C4-2B (cell line): ENCODE results near the gene GGPS1.

Experiments used
- CTCF ChIP-seq: fragments of 450-650 bp; conservative IDR thresholded peaks from 2 replicates; pipeline ENCODE4 v1.5.1; 2017; ENCODE audit warnings: mild to moderate bottlenecking
- ZFX ChIP-seq: fragments of 450-650 bp; IDR thresholded peaks from 2 replicates; pipeline ENCODE4 v1.6.1; 2017

GRCh38 chr1:235351441-235351840 lies 23.1 kb downstream of the GGPS1 start:
- TF ChIP-seq CTCF (no peak), ZFX (no peak)
